Activated CD8-positive, alpha-beta T cell treated with anti-CD3 and anti-CD28 coated beads for 36 hours (primary cell): ENCODE results near the gene PIK3R4. TPM values are rescaled to one million over a fixed set of nuclear protein-coding genes. Genes with fewer than 3 reads are reported as not detected.
A peak's percentile ranks its signal among the peaks of the same experiment; 100 is the strongest.

ENCODE experiments used
- ATAC-seq: fragments of 200-7000 bp; cut with Tn5 transposase; one replicate; pipeline ENCODE4 v1.10.0; 2021; ENCODE audit warnings: mild to moderate bottlenecking, moderate library complexity
- CTCF ChIA-PET: fragments of 350-600 bp; sonication (Branson Sonifier 250); formaldehyde crosslinking; loops from one replicate; lab custom pipeline; 2021; ENCODE audit warnings: antibody characterized with exemption; lab: Charles Lee
- POLR2A ChIA-PET: fragments of 350-600 bp; sonication (Branson Sonifier 250); formaldehyde crosslinking; loops from one replicate; lab custom pipeline; 2021; ENCODE audit warnings: antibody characterized with exemption; lab: Charles Lee
- DNase-seq: peaks from one replicate; pipeline ENCODE4 v3.0.0-alpha.2; 2020
- H3K27ac Mint-ChIP-seq: one replicate; pipeline ENCODE4 v1.8.0; 2021; ENCODE audit warnings: mild to moderate bottlenecking, mixed read lengths
- H3K27me3 Mint-ChIP-seq: one replicate; pipeline ENCODE4 v1.8.0; 2021; ENCODE audit warnings: mixed read lengths
- H3K36me3 Mint-ChIP-seq: one replicate; pipeline ENCODE4 v1.8.0; 2021; ENCODE audit warnings: low read depth, mixed read lengths
- H3K4me1 Mint-ChIP-seq: one replicate; pipeline ENCODE4 v1.8.0; 2021; ENCODE audit warnings: low read depth, mixed read lengths
- H3K4me3 Mint-ChIP-seq: one replicate; pipeline ENCODE4 v1.8.0; 2021; ENCODE audit warnings: mild to moderate bottlenecking, moderate library complexity, mixed read lengths
- H3K9me3 Mint-ChIP-seq: one replicate; pipeline ENCODE4 v1.8.0; 2021; ENCODE audit warnings: mixed read lengths
- CTCF ChIP-seq: fragments of 200-600 bp; IDR thresholded peaks from one replicate; pipeline ENCODE4 v1.8.0; 2022; ENCODE audit warnings: antibody characterized with exemption, mild to moderate bottlenecking
- intact Hi-C: fragments of 100-400 bp; cut with micrococcal nuclease; formaldehyde crosslinking; loops from one replicate; pipeline ENCODE4 v1.10.0; 2022
- total RNA-seq, 2 experiments: library from RNA; stranded (reverse); gene quantifications; one replicate each; pipeline ENCODE4 v1.2.3, GENCODE V29; 2021

The PIK3R4 gene
- 10 to 100 TPM; 27.4 to 28.4 TPM for total RNA-seq

DNA sequence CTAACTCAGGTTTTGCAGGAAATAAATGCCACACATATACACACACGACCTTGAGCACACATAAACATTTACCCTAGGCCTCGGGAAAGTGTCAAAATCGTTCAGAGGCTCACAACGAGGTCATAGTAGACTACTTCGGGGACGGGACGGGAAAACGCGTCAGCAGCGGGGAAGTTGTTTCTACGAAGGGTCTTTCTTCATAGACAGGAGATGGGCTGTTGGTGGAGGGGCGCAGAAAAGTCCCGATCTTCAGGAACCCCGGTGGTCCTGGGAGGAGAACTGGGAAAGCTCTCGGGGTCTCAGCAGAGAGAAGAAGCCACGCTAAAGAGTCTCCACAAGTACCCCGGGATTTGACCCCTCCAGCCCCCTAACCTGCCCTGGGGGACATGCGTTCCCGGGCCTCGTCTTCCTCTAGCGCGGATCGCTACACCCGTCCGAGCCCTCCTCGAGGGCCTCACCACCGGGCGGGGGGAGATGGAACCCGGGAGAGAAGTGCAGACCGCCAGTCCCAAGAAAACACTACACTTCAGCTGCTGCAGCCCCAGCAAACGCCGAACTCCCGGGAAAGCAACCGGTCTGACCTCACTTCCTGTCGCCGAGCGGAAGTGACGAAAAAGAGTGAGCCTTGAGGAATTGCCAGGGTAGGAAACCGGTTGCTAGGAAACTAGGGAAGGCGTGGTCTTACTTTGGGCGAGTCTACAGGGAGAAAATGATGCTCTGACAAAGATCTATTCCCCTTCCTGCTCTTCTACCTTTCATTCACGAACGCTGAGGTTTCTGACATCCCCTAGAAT, at the start of gene PIK3R4:
PIK3R4 (minus strand) TSS at position 584 of the 794 bp plus-strand sequence. CDS start 1,611 bp downstream, outside the sequence.
- Mint-ChIP-seq H3K4me1 (peaks cover 45% of the 10 kb centered on the region), H3K27me3 (no peaks in the 10 kb centered on the region), H3K36me3 (peaks cover 27% of the 10 kb centered on the region), H3K4me3 (peak within 1 kb of the TSS; percentile 85), H3K9me3 (no peaks in the 10 kb centered on the region), H3K27ac (peak within 1 kb of the TSS; percentile 95)
- intact Hi-C loops: no loop called here
- CTCF ChIA-PET: interaction anchor here (1.0 to 1.1 kb wide), 2 partner anchors 147 to 182 kb away, joined by 4 to 6 read pairs; no protein-coding TSS in a partner anchor
- peak; percentile 98 for DNase-seq
- no peak for TF ChIP-seq CTCF
- POLR2A ChIA-PET: interaction anchor here (0.6 to 3.1 kb wide), 4 partner anchors 12 to 148 kb away, joined by 3 to 17 read pairs (median 3); partner anchors contain the start of gene ATP2C1
- peak; percentile 84 for ATAC-seq

DNA sequence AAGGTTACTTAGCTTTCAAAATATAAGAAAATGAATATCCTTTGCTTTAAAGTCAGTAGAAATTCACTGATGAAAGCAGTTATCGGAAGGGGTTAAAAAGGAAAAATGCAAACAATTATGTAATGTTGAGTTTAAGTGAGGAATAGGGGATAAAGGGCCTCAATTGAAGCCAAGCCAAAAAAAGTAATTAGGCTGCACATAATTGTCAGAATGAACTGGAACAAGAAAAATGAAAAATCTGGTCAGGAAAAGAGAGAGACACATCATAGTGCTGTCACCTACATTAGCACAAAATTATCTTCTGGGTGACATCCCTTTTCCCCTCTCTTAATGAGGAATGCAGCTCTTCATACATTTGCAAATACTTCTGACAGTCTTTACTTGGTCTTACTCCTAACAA, 48.8 kb upstream of the PIK3R4 start:
- Mint-ChIP-seq H3K27ac (no peak overlapping the region), H3K36me3 (no peaks in the 10 kb centered on the region), H3K4me3 (no peak overlapping the region), H3K4me1 (no peaks in the 10 kb centered on the region), H3K27me3 (peaks cover 22% of the 10 kb centered on the region), H3K9me3 (no peaks in the 10 kb centered on the region)
- CTCF ChIA-PET: interaction anchor here (0.6 kb wide), 1 partner anchor 144 kb away, joined by 3 read pairs; no protein-coding TSS in a partner anchor
- DNase-seq: no peak
- POLR2A ChIA-PET: no interaction called here
- no peak for ATAC-seq
- intact Hi-C loops: no loop called here
- no peak for TF ChIP-seq CTCF

GRCh38 chr3:130792246-130792645, 45.6 kb upstream of the PIK3R4 start:
- ChIA-PET POLR2A (no interaction called here), CTCF (interaction anchor here (0.8 to 1.1 kb wide), 2 partner anchors 11 to 32 kb away, joined by 3 to 4 read pairs; no protein-coding TSS in a partner anchor)
- no peak for ATAC-seq
- TF ChIP-seq CTCF: no peak
- H3K36me3 Mint-ChIP-seq: no peaks in the 10 kb centered on the region
- intact Hi-C loops: no loop called here
- no peak overlapping the region for H3K27ac Mint-ChIP-seq
- no peaks in the 10 kb centered on the region for H3K4me1 Mint-ChIP-seq
- peaks cover 16% of the 10 kb centered on the region for H3K27me3 Mint-ChIP-seq
- no peak for DNase-seq
- no peaks in the 10 kb centered on the region for H3K9me3 Mint-ChIP-seq
- H3K4me3 Mint-ChIP-seq: no peak overlapping the region

- H3K4me1 Mint-ChIP-seq: no peaks in the 10 kb centered on the region
- no peaks in the 10 kb centered on the region for H3K36me3 Mint-ChIP-seq
- H3K27ac Mint-ChIP-seq: no peak overlapping the region
- CTCF ChIA-PET: no interaction called here
- POLR2A ChIA-PET: no interaction called here
- TF ChIP-seq CTCF: no peak
- ATAC-seq: no peak
- intact Hi-C loops: no loop called here
- no peak for DNase-seq
- H3K9me3 Mint-ChIP-seq: no peaks in the 10 kb centered on the region
- no peak overlapping the region for H3K4me3 Mint-ChIP-seq
- peaks cover 16% of the 10 kb centered on the region for H3K27me3 Mint-ChIP-seq
These were observed 43.2 kb upstream of the PIK3R4 start for GRCh38 chr3:130789782-130790322.
